GM10266 (cell line): ENCODE data around the gene COL16A1.

Source experiments
- DNase-seq: peaks from one replicate; pipeline ENCODE4 v3.0.0; 2012; ENCODE audit errors: extremely low spot score
- TF ChIP-seq, protein P1 (sequence below): IDR thresholded peaks from 2 replicates; pipeline ENCODE4 v1.5.1; 2012; ENCODE audit warnings: mild to moderate bottlenecking, low read depth; ENCODE audit not compliant: control insufficient read depth, insufficient read depth; ENCODE audit errors: missing control alignments

Gene COL16A1

DNA sequence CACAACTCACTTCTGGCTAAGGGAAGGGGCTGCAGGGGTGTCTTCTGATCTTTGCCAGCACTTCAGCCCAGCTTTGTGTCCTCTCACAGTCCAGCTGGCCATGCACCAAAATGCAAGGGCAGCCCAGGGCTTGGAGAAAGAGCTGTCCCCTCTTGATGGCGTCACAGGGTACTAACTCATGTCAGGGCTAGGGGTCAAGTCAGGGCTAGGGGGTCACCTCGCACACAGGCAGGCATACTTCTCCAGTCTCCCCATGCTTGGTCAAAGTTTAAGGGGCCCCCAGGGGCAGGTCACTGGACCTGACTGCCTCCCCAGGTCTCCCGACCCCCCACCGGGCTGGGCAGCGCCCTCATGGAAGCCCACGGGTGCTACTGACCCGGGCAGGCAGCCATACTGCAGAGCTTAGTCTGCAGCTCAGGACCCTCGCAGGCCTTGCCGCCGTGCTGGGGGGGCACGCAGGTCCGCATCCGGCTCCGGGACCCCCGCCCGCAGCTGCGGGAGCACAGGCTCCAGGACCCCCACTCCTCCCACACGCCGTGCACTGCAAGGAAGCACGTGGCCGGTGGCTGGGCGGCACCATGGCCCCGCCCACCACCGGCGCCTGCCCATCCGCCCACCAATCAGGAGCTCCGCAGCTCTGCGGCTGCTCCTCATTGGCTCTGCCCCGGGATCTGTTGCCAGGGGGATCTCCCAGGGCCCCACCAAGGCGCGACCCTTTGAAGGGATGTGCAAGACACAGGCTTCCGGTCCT is 38.8 kb upstream of the COL16A1 start:
- TF ChIP-seq, protein P1, sequence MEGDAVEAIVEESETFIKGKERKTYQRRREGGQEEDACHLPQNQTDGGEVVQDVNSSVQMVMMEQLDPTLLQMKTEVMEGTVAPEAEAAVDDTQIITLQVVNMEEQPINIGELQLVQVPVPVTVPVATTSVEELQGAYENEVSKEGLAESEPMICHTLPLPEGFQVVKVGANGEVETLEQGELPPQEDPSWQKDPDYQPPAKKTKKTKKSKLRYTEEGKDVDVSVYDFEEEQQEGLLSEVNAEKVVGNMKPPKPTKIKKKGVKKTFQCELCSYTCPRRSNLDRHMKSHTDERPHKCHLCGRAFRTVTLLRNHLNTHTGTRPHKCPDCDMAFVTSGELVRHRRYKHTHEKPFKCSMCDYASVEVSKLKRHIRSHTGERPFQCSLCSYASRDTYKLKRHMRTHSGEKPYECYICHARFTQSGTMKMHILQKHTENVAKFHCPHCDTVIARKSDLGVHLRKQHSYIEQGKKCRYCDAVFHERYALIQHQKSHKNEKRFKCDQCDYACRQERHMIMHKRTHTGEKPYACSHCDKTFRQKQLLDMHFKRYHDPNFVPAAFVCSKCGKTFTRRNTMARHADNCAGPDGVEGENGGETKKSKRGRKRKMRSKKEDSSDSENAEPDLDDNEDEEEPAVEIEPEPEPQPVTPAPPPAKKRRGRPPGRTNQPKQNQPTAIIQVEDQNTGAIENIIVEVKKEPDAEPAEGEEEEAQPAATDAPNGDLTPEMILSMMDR = no peak
- DNase-seq = no peak

DNA sequence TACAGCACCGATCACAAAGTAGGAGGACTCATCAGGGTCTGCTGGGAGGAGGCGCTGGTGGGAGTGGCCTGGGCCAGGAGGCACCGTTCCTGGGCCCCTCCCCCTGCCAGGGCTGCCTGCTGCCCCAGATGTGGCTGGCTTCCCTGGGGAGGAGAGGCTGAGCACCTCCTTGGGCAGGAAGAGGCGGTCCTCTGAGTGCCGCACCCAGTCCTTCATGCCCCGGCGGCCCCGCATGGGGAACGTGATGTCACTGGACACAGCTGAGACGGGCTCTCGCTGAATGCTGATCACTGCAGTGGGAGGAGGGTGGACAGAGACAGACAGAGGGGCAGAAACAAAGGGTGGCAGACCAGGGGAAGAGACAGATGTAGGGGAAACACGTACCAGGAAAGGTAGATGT is 35.5 kb upstream of the COL16A1 start:
- TF ChIP-seq, protein P1 = no peak
- no peak for DNase-seq

GRCh38 chr1:31736675-31737074 is 32.9 kb upstream of the COL16A1 start:
- TF ChIP-seq, protein P1 = no peak
- DNase-seq = no peak

GRCh38 chr1:31735571-31735970 is 31.8 kb upstream of the COL16A1 start:
- DNase-seq = no peak
- TF ChIP-seq, protein P1 = no peak

GRCh38 chr1:31734582-31735107 is 30.8 kb upstream of the COL16A1 start:
- no peak for DNase-seq
- TF ChIP-seq, protein P1 = no peak

- DNase-seq = no peak
These were observed 29.8 kb upstream of the COL16A1 start for GRCh38 chr1:31733389-31734219.

More at GRCh38 chr1:31733389-31734219, 29.8 kb upstream of the COL16A1 start:
- TF ChIP-seq, protein P1 = no peak
